ENCODE data around the gene KLKB1. TPM values are rescaled to one million over a fixed set of nuclear protein-coding genes. Genes with fewer than 3 reads are reported as not detected.

The KLKB1 gene
- total RNA-seq, 1 donor from 2014 or later: 0.58 TPM

DNA sequence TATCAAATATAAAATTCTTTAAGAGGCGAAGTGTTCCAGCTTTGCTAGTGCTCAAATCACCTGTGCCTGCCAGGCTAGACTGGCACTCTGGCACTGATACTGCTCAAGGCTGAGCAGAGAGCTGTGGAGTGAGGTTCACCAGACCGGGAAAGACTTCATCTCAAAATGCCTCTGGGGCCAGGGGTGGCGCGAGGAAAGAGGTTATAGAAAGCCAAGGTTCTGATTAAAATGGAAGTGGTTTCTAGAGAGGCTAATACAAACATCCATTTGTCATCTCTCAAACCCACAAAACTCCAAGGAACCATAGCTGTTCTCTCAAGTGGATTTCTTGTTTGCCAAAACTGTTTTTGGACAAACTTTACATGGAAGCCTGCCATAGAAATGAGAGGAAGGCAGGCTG lies 80.2 kb downstream of the KLKB1 start:
- no peaks in the 10 kb centered on the region for H3K27me3 ChIP-seq (ENCODE audit: control insufficient read depth, insufficient read depth, low read length)
- H3K4me3 ChIP-seq (ENCODE audit: low read depth, low read length): no peak overlapping the region
- no peak for TF ChIP-seq CTCF (IDR thresholded peaks at IDR 0.05; ENCODE audit: insufficient read depth, low read length, poor library complexity, severe bottlenecking)
- no peak for DNase-seq (ENCODE audit: low read depth)
- no peaks in the 10 kb centered on the region for H3K36me3 ChIP-seq (ENCODE audit: control insufficient read depth, insufficient read depth, low read length)

DNA sequence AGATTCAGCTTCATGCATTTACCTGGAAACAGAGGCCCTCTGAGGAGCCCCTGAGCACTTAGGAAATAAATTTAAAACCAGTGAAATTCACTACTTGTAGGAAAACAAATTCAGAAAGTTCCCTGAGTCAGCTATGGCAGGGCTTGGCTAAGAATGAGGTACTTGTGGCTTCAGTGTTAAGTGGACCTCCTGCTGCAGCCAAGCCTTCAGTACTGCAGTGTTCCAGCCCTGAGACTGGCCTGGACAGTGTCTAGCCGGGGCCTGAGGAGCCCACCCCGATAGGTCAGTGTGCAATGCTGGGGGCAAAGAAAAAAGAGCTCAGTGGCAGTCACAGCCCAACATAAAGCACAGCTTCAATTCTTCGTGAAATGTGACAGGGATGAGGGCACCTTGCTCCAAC lies 80.6 kb downstream of the KLKB1 start:
- Histone ChIP-seq H3K4me3 (ENCODE audit: low read depth, low read length) (no peak overlapping the region), H3K36me3 (ENCODE audit: control insufficient read depth, insufficient read depth, low read length) (no peaks in the 10 kb centered on the region), H3K27me3 (ENCODE audit: control insufficient read depth, insufficient read depth, low read length) (no peaks in the 10 kb centered on the region)
- no peak for TF ChIP-seq CTCF (IDR thresholded peaks at IDR 0.05; ENCODE audit: insufficient read depth, low read length, poor library complexity, severe bottlenecking)
- no peak for DNase-seq (ENCODE audit: low read depth)

Other genes with a start within 250 kb of the KLKB1 start
- 5.8 and 7.6 TPM in 2 replicates for gene TLR3, start 158.4 kb upstream of the KLKB1 start, total RNA-seq
- gene FAM149A, start 122.8 kb upstream of the KLKB1 start, total RNA-seq: 22.2 and 22.9 TPM in 2 replicates
- 25.9 and 30.2 TPM in 2 replicates for gene CYP4V2, start 35.9 kb upstream of the KLKB1 start, total RNA-seq
- not detected in 2 replicates for gene F11, start 38.7 kb downstream of the KLKB1 start, total RNA-seq